H9 (cell line): ENCODE measurements around the gene GGNBP2. TPM values are rescaled to one million over a fixed set of nuclear protein-coding genes. Genes with fewer than 3 reads are reported as not detected.

Source experiments
- DNase-seq: peaks from one replicate; pipeline ENCODE4 v3.0.0-alpha.2; 2017
- H2AFZ ChIP-seq: one replicate; pipeline ENCODE4 v1.6.1; 2013; ENCODE audit warnings: mild to moderate bottlenecking, low read length, control low read depth, moderate library complexity
- H2AK5ac ChIP-seq: 2 replicates; pipeline ENCODE4 v1.6.1; 2013; ENCODE audit warnings: low read length, control low read depth, mixed read lengths; ENCODE audit not compliant: insufficient read length
- H2BK120ac ChIP-seq: one replicate; pipeline ENCODE4 v1.6.1; 2013; ENCODE audit warnings: low read depth, mild to moderate bottlenecking, low read length, control low read depth, inconsistent platforms; ENCODE audit not compliant: poor library complexity, severe bottlenecking
- H2BK12ac ChIP-seq: 2 replicates; pipeline ENCODE4 v1.6.1; 2013; ENCODE audit warnings: low read length, control low read depth, mixed read lengths, low read depth; ENCODE audit not compliant: insufficient read length
- H2BK15ac ChIP-seq: 2 replicates; pipeline ENCODE4 v1.6.1; 2013; ENCODE audit warnings: low read depth, low read length, control low read depth
- H2BK20ac ChIP-seq: one replicate; pipeline ENCODE4 v1.6.1; 2013; ENCODE audit warnings: low read depth, mild to moderate bottlenecking, low read length, control low read depth, inconsistent platforms; ENCODE audit not compliant: poor library complexity, severe bottlenecking
- H2BK5ac ChIP-seq: 2 replicates; pipeline ENCODE4 v1.6.1; 2013; ENCODE audit warnings: low read length, control low read depth, mixed read lengths; ENCODE audit not compliant: insufficient read length
- H3K14ac ChIP-seq: 2 replicates; pipeline ENCODE4 v1.6.1; 2013; ENCODE audit warnings: low read length, control low read depth; ENCODE audit not compliant: insufficient read depth
- H3K18ac ChIP-seq: 2 replicates; pipeline ENCODE4 v1.6.1; 2013; ENCODE audit warnings: low read depth, mild to moderate bottlenecking, mixed read lengths, low read length, control low read depth; ENCODE audit not compliant: insufficient read length
- H3K23ac ChIP-seq: 2 replicates; pipeline ENCODE4 v1.6.1; 2013; ENCODE audit warnings: low read length, control low read depth, mixed read lengths, low read depth; ENCODE audit not compliant: insufficient read length
- H3K23me2 ChIP-seq: 2 replicates; pipeline ENCODE4 v1.6.1; 2013; ENCODE audit warnings: low read depth, mild to moderate bottlenecking, mixed read lengths, low read length, control low read depth; ENCODE audit not compliant: insufficient read length, poor library complexity, severe bottlenecking
- H3K27ac ChIP-seq: 2 replicates; pipeline ENCODE4 v1.5.1; 2013; ENCODE audit warnings: low read length, control low read depth, mixed read lengths, low read depth; ENCODE audit not compliant: insufficient read length
- H3K27me3 ChIP-seq: 2 replicates; pipeline ENCODE4 v1.6.1; 2013; ENCODE audit warnings: low read length, control low read depth, inconsistent platforms; ENCODE audit not compliant: insufficient read depth
- H3K4ac ChIP-seq: 2 replicates; pipeline ENCODE4 v1.6.1; 2013; ENCODE audit warnings: low read depth, mild to moderate bottlenecking, control low read depth, inconsistent platforms, low read length, moderate library complexity
- H3K4me1 ChIP-seq: 2 replicates; pipeline ENCODE4 v1.6.1; 2013; ENCODE audit warnings: low read length, control low read depth, inconsistent platforms; ENCODE audit not compliant: insufficient read depth
- H3K4me2 ChIP-seq: 2 replicates; pipeline ENCODE4 v1.6.1; 2013; ENCODE audit warnings: low read length, control low read depth, mixed read lengths; ENCODE audit not compliant: insufficient read length, insufficient read depth
- H3K56ac ChIP-seq: 2 replicates; pipeline ENCODE4 v1.6.1; 2013; ENCODE audit warnings: low read depth, mild to moderate bottlenecking, mixed read lengths, low read length, control low read depth; ENCODE audit not compliant: insufficient read length
- H3K79me1 ChIP-seq: 2 replicates; pipeline ENCODE4 v1.6.1; 2013; ENCODE audit warnings: low read depth, mild to moderate bottlenecking, moderate library complexity, low read length, control low read depth, inconsistent platforms; ENCODE audit not compliant: insufficient read depth, poor library complexity, severe bottlenecking
- H3K79me2 ChIP-seq: 2 replicates; pipeline ENCODE4 v1.6.1; 2013; ENCODE audit warnings: low read length, control low read depth, inconsistent platforms; ENCODE audit not compliant: insufficient read depth
- H3K9ac ChIP-seq: 2 replicates; pipeline ENCODE4 v1.6.1; 2013; ENCODE audit warnings: low read length, control low read depth, mixed read lengths; ENCODE audit not compliant: insufficient read length; ENCODE audit errors: extremely low read depth
- H3K9me3 ChIP-seq: one replicate; pipeline ENCODE4 v1.6.1; 2013; ENCODE audit warnings: low read depth, low read length, inconsistent platforms; ENCODE audit not compliant: control insufficient read depth
- H3T11ph ChIP-seq: one replicate; pipeline ENCODE4 v1.6.1; 2013; ENCODE audit warnings: mild to moderate bottlenecking, low read length, control low read depth, inconsistent platforms
- H4K20me1 ChIP-seq: one replicate; pipeline ENCODE4 v1.6.1; 2013; ENCODE audit not compliant: control insufficient read depth, insufficient read length, insufficient read depth
- H4K5ac ChIP-seq: 2 replicates; pipeline ENCODE4 v1.6.1; 2013; ENCODE audit warnings: low read depth, mild to moderate bottlenecking, mixed read lengths, low read length, control low read depth; ENCODE audit not compliant: insufficient read length
- H4K8ac ChIP-seq: replicated peaks from 2 replicates; pipeline ENCODE4 v1.6.1; 2013; ENCODE audit warnings: low read length, control low read depth, mixed read lengths, low read depth; ENCODE audit not compliant: insufficient read length
- H4K91ac ChIP-seq: 2 replicates; pipeline ENCODE4 v1.6.1; 2013; ENCODE audit warnings: low read depth, mild to moderate bottlenecking, moderate library complexity, mixed read lengths, low read length, control low read depth; ENCODE audit not compliant: insufficient read length
- H3K27ac Mint-ChIP-seq, 3 experiments: 2 replicates in 2 of 3; 3 replicates in 1 of 3; pipeline ENCODE4 v1.8.0; 2020 to 2021; ENCODE audit warnings: mixed read lengths in 3 of 3, mild to moderate bottlenecking in 1 of 3, moderate library complexity in 1 of 3
- H3K27me3 Mint-ChIP-seq: 2 replicates; pipeline ENCODE4 v1.8.0; 2021; ENCODE audit warnings: low read depth, mild to moderate bottlenecking, moderate library complexity, mixed read lengths
- H3K36me3 Mint-ChIP-seq, 3 experiments: 2 replicates in 2 of 3; 3 replicates in 1 of 3; pipeline ENCODE4 v1.8.0; 2020 to 2021; ENCODE audit warnings: low read depth in 3 of 3, mixed read lengths in 3 of 3; ENCODE audit not compliant: insufficient read depth in 1 of 3
- H3K4me1 Mint-ChIP-seq, 2 experiments: 2 replicates each; pipeline ENCODE4 v1.8.0; 2020; ENCODE audit warnings: mixed read lengths in 2 of 2
- H3K4me3 Mint-ChIP-seq, 2 experiments: 2 replicates in 1 of 2; 3 replicates in 1 of 2; pipeline ENCODE4 v1.8.0; 2020 to 2021; ENCODE audit warnings: mild to moderate bottlenecking in 2 of 2, mixed read lengths in 2 of 2, moderate library complexity in 1 of 2
- H3K9me3 Mint-ChIP-seq, 2 experiments: 2 replicates in 1 of 2; 3 replicates in 1 of 2; pipeline ENCODE4 v1.8.0; 2020; ENCODE audit warnings: mild to moderate bottlenecking in 2 of 2, mixed read lengths in 2 of 2, moderate library complexity in 1 of 2
- CTCF ChIP-seq: fragments of 200-600 bp; sonication (generic); conservative IDR thresholded peaks from 3 replicates; pipeline ENCODE4 v1.8.0; 2021; ENCODE audit warnings: antibody characterized with exemption, mild to moderate bottlenecking
- total RNA-seq: library from RNA; stranded (reverse); gene quantifications from 2 replicates; pipeline ENCODE4 v1.2.1, GENCODE V29; 2021

Gene GGNBP2
- total RNA-seq, 1 experiment from 2014 or later: 52.8 TPM

GRCh38 chr17:36547776-36548175, 3.1 kb downstream of the GGNBP2 start:
- no peak overlapping the region for H3K4ac ChIP-seq
- no peak overlapping the region for H3K14ac ChIP-seq
- H3K56ac ChIP-seq: no peak overlapping the region
- no peak overlapping the region for H2BK12ac ChIP-seq
- H3K18ac ChIP-seq: no peak overlapping the region
- no peaks in the 10 kb centered on the region for H3K27me3 Mint-ChIP-seq
- no peaks in the 10 kb centered on the region for H3K9me3 Mint-ChIP-seq
- H3K27ac ChIP-seq: no peak overlapping the region
- H2AK5ac ChIP-seq: no peak overlapping the region
- no peak overlapping the region for H2AFZ ChIP-seq
- H3T11ph ChIP-seq: no peak overlapping the region
- H3K23me2 ChIP-seq: peaks cover 5% of the 10 kb centered on the region
- H3K27me3 ChIP-seq: no peaks in the 10 kb centered on the region
- no peak overlapping the region for H2BK20ac ChIP-seq
- H3K9ac ChIP-seq: no peak overlapping the region
- DNase-seq: no peak
- peaks cover 13% of the 10 kb centered on the region; the same call in 1 of the 2 replicates for H3K79me2 ChIP-seq
- no peak overlapping the region for H4K5ac ChIP-seq
- H4K20me1 ChIP-seq: no peaks in the 10 kb centered on the region
- H4K91ac ChIP-seq: no peak overlapping the region
- peaks cover 19 to 25% of the 10 kb centered on the region in 2 experiments for H3K4me1 Mint-ChIP-seq
- no peaks in the 10 kb centered on the region for H3K9me3 ChIP-seq
- H3K4me1 ChIP-seq: no peaks in the 10 kb centered on the region
- peaks cover 0 to 13% (median 0%) of the 10 kb centered on the region in 3 experiments; a peak in 4 of 7 replicates for H3K36me3 Mint-ChIP-seq
- no peak overlapping the region for H3K23ac ChIP-seq
- H3K4me2 ChIP-seq: no peak overlapping the region
- H2BK120ac ChIP-seq: no peak overlapping the region
- no peaks in the 10 kb centered on the region for H3K79me1 ChIP-seq
- H3K4me3 Mint-ChIP-seq: peak overlapping the region; percentile 65 to 87; a peak in 3 of 5 replicates
- no peak overlapping the region for H2BK15ac ChIP-seq
- H3K27ac Mint-ChIP-seq: peak overlapping the region in 1 of 3 experiments; percentile 36; a peak in 2 of 7 replicates
- TF ChIP-seq CTCF: no peak
- H4K8ac ChIP-seq: no peak overlapping the region
- no peak overlapping the region for H2BK5ac ChIP-seq
